Islet precursor cell (in vitro differentiated cells): Measurements from ENCODE around the gene KRTAP4-8.
"Not testable (repeated sequence)": the region's sequence is repeated elsewhere in the genome, so short reads cannot be mapped to it uniquely, and the experiment has no call there.

Experiments
- DNase-seq: peaks from one replicate; pipeline ENCODE4 v3.0.0-alpha.2; 2018

The KRTAP4-8 gene

DNA sequence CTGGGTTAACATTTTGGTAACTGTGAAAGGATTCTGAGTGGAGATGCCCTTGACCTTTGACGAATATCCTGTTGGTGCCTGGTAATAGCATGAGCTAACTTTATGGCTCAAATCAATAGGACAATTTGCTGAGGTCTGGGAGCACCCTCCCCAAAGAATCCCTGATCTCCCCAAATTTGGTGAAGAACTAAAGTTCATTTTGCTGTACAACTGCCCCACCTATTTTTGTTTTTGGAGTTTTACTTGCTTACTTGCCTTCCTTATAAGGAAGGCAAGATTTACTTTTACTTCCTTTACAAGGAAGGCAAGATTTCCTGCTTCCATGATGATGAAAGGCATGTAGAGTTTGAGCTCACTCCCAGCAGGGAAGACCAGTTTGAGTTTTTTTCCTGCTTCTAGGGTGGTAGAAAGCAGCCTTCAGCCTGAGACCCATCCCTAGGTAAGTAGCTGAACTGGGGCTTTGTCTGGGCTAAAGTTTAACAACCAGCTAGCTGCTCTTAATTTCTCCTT is 10.1 kb upstream of the KRTAP4-8 start:
- DNase-seq: no peak

GRCh38 chr17:41105347-41105746 is 7.4 kb upstream of the KRTAP4-8 start, which contains the start of gene KRTAP4-9:
Gene KRTAP4-9, plus strand, starts transcription at chr17:41105389. Its CDS starts 0 bp downstream, at chr17:41105389.
- DNase-seq: not testable (repeated sequence)

GRCh38 chr17:41104386-41105038 is 6.6 kb upstream of the KRTAP4-8 start:
- DNase-seq: not testable (repeated sequence)

- no peak for DNase-seq
Measured at GRCh38 chr17:41103896-41104295, 6.0 kb upstream of the KRTAP4-8 start.

GRCh38 chr17:41101586-41102259 is 3.8 kb upstream of the KRTAP4-8 start, which contains the start of gene KRTAP4-16:
Gene KRTAP4-16, minus strand, starts transcription at chr17:41102209. Its CDS starts 0 bp downstream, at chr17:41102209.
- no peak for DNase-seq

DNA sequence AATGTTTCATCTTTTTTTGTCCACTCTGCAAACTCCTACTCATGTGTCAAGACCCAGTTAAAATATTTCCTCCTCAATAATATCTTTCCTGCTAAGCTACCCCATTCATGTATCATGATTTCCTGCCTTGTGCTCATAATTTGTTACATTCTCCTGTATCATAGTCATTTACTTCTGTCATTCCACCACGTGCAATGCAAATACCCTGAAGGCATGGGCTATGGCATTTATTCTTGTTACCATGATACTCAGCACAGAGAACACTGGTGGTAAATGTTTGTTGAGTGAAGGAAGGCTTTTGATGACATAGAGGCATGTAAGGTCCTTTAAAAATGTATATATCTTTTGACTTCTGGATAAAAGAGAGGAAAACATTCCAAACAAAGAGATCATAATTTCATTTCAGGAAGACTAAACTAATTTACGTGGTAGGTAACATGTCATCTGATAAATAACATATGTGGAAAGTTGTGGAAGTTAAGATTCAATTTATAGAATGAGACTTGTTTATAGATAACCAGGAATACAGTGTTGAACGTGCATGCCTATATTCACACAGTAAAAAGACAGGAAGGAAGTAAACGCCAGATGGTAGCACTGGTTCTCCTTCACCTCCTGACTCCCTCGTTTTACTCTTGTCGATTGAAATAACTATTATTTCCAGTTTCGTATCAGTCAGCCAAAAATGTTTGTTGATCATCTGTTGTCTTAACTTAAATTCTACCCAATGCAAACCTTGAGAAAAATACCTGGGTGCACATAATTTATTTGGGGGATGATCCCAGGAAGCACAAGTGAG is 1.9 kb upstream of the KRTAP4-8 start:
- not testable (repeated sequence) for DNase-seq

GRCh38 chr17:41098481-41098880 is 539 bp upstream of the KRTAP4-8 start:
- DNase-seq: no peak

DNA sequence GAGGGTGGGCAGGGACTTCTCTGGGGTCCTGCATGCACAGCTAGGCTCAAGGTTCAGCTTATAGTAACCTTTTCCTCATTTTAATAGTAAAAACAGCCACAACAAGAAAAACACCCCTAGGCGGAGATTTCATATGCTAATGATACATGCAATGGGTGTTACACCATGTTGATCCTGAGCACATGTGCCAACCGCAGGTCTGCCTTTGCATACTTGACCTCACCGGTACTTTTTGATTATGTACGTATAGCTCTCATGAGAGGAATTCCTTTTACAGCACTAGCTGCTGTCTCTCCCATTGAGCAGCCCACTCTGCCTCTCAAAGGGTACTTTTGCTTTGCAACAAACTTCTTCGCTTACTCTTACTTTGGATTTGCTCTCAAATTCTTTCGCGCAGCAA is 1.9 kb downstream of the KRTAP4-8 start:
- DNase-seq: no peak

- not testable (repeated sequence) for DNase-seq
Measured at GRCh38 chr17:41088760-41089352, 9.1 kb downstream of the KRTAP4-8 start.

GRCh38 chr17:41084100-41084856 is 13.7 kb downstream of the KRTAP4-8 start, which contains the start of gene KRTAP4-7:
Gene KRTAP4-7, plus strand, starts transcription at chr17:41084150. Its CDS starts 57 bp downstream, at chr17:41084207.
- DNase-seq: not testable (repeated sequence)

- DNase-seq: not testable (repeated sequence)
Measured at GRCh38 chr17:41083427-41083826, 14.5 kb downstream of the KRTAP4-8 start.

DNA sequence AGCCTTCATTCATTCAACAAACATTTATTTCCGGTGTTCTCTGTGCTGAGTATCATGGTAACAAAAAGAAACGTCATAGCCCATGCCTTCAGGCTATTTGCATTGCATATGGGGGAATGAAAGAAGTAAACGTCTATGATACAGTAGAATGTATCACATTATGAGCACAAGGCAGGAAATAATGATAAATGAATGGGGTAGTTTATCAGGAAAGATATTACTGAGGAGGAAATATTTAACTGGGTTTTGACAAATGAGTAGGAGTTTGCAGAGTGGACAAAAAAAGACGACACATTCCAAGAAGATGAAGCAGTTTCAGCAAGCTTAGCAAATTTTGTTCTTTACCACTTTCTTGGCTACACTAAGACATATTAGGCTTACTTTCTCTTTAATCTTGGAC is 15.3 kb downstream of the KRTAP4-8 start:
- no peak for DNase-seq

GRCh38 chr17:41076788-41077187 is 21.2 kb downstream of the KRTAP4-8 start:
- no peak for DNase-seq

DNA sequence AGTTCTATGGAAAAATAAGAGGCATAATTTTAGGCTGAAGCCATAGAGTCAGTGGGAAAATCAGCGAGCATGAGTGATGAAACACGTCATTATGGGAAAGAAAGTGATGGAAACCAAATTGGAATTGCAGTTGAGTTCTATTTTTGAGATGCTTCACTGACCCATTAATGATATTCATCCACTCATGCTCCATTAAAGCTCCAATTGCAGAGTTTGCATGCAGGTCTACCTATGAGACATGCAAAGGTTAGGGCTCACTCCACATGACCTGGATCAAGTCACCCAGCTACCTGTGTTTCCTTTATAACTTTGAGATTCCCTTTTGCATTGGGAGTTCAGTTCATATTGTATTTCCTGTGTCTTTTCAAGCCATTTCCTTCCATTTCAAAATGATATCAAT is 24.3 kb downstream of the KRTAP4-8 start:
- DNase-seq: no peak

DNA sequence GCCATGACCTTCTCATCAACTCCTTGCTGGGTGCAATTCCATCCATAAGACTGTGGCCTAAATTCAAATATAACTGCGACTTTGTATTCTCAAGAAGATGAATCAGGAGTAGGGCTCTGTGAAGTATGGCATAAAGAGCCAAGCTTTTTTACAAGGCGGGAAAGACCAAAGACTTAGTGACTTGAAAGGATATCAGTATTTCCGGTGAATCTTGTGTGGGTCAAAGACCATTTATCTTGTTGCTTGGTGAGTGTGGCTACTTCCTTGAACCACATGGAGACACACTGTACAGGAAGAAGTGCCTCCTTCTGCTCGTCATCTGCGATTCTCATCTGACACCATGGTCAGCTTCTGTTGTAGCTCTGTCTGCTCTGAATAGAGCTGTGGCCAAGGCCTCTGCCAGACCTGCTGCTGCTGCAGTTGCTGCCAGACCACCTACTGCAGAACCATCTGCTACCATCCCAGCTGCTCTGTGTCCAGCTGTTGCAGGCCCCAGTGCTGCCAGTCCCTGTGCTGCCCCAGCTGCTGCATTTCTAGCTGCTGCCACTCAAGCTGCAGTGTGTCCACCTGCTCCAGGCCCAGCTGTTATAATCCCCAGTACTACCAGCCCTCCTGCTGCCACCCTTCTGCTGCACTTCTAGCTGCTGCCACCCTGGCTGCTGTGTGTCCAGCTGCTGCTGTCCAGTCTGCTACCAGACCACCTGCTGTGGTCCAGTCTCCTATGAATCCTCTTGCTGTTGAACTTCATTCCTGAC is 26.2 kb downstream of the KRTAP4-8 start:
- no peak for DNase-seq

DNA sequence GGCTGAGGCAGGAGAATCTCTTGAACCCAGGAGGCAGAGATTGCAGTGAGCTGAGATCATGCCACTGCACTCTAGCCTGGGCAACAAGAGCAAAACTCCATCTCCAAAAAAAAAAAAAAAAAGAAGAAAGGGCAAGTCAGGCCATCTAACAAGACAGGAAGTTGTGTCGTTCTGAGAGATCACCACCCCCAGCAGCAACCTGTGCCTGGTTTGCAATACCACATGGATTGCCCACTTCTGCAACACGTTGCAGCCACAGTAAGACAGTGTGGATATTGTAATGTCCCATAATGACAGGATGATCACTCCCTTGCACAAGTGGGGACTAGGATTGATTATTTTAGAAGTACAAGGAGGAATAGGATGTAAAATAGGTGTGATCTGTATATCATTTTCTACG is 28.9 kb downstream of the KRTAP4-8 start:
- no peak for DNase-seq

GRCh38 chr17:41067281-41067680 is 30.7 kb downstream of the KRTAP4-8 start:
- DNase-seq: no peak

DNA sequence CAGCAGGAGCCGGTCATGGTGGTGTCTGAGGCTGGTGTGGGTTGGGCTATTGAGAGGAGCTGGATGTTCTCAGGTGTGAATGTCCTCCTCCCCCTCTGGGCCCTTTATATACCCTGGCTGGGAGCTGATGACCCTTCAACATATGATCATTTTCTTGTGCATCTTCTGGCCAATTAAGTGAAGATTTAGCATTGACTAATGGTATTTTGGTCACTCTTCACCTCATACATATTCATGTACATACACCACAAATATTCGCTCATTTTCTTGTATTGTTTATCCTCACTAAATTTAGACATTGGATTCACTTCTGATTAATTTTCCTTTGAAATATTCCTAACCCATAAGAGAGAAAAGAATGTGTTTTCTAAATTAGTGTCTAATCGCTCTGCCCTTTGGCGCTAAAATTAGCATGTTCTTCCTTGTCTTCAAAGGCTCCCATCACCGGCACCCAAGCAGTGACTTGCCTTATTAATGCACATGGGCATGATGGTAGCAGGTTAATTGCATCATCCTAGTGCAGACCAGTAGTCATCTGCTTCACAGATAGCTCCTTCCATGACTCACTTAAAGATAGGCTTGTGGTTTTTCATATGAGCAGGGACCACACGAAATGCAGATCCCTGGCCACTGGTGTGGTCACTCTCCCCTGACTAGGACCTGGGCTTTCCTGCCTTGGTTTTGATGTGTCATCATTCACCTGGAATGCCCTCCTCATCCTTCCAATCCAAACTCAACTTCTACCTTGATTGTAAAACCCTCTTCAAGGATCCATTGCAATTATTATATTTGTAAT is 31.9 kb downstream of the KRTAP4-8 start, which contains the start of gene KRTAP2-4:
Gene KRTAP2-4, minus strand, starts transcription at position 51 of the 796 bp plus-strand sequence. Its CDS starts 34 bp downstream, at position 17.
- DNase-seq: peak; percentile 84

- DNase-seq: not testable (repeated sequence)
Measured at GRCh38 chr17:41065016-41065689, 32.8 kb downstream of the KRTAP4-8 start.

GRCh38 chr17:41064301-41064700 is 33.6 kb downstream of the KRTAP4-8 start:
- DNase-seq: no peak
